ENCODE measurements around the gene AGL. TPM values are rescaled to one million over a fixed set of nuclear protein-coding genes. Genes with fewer than 3 reads are reported as not detected.

The AGL gene
- total and polyA plus RNA-seq, 10 of the 15 experiments (the other 5 are each of a cell fraction or from before 2014, with no cell fraction given), result 5.6 to 21.6 (median 13.7) TPM

DNA sequence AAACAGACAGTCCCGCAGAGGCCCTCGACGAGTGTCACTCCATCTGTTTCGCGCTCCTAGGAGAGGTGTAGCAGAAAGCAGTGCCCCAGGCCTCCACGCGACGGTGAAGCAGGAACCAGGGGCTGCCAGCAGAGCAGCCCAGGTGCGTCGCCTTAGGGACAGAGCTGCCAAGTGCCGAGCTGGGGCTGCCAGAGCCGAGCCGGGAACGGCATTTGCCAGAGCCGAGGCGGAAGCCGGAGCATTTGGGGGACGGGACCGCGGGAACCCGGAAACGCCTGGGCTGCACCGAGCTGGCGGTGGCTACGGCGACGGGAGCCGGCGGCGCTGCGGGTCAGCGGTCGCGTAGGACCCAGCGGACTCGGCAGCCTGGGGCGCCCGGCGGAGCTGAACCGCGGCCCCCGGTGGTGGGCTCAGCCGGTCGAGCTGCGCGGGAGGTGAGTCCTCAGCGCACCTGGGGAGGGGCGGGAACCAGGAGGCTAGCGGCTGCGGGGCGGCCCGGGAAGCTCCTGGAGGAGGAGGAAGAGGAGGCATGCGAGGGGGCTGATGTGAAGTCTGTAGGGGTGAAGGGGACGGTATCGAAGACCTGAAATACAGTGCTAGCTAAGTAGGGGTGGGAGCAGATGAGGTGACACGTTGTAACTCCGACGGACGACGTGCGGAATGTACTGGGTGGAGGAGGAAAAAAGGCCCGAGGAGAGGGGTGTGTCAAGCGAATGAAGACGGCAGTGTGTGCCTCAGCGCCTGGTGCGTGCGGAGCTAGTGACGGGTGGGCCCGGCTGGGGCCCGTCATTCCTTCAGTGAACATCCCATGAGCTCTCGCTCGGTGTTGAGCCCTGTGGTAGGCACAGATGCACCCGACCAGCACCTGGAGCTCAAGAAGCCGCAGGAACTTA is 119.8 kb downstream of the AGL start, which contains the start of gene SLC35A3:
TSS of gene SLC35A3 (plus strand) at position 268 of the 893 bp plus-strand sequence. CDS start 23,559 bp downstream, outside the sequence.
- in situ Hi-C loops (cut with MboI), result no loop called here
- no peak for TF ChIP-seq TCF7 (IDR thresholded peaks at IDR 0.05; ENCODE audit: borderline replicate concordance)
- TF ChIP-seq PAX8 (IDR thresholded peaks at IDR 0.05), result no peak
- TF ChIP-seq ZNF274 (IDR thresholded peaks at IDR 0.05; ENCODE audit: insufficient read depth, insufficient read length), result no peak
- TF ChIP-seq ASH2L (IDR thresholded peaks at IDR 0.05; ENCODE audit: borderline replicate concordance, low read depth), result peak; percentile 67
- TF ChIP-seq RAD51 (IDR thresholded peaks at IDR 0.05), result no peak
- TF ChIP-seq, protein P1, sequence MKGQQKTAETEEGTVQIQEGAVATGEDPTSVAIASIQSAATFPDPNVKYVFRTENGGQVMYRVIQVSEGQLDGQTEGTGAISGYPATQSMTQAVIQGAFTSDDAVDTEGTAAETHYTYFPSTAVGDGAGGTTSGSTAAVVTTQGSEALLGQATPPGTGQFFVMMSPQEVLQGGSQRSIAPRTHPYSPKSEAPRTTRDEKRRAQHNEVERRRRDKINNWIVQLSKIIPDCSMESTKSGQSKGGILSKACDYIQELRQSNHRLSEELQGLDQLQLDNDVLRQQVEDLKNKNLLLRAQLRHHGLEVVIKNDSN (IDR thresholded peaks at IDR 0.05; ENCODE audit: borderline replicate concordance, extremely low read length, insufficient read depth, low read depth, low read length), result no peak
- peak; percentile 24 for TF ChIP-seq HDGF (IDR thresholded peaks at IDR 0.05)
- no peak for TF ChIP-seq RFX5 (IDR thresholded peaks at IDR 0.05; ENCODE audit: low read depth, low read length)
- TF ChIP-seq, protein P2, sequence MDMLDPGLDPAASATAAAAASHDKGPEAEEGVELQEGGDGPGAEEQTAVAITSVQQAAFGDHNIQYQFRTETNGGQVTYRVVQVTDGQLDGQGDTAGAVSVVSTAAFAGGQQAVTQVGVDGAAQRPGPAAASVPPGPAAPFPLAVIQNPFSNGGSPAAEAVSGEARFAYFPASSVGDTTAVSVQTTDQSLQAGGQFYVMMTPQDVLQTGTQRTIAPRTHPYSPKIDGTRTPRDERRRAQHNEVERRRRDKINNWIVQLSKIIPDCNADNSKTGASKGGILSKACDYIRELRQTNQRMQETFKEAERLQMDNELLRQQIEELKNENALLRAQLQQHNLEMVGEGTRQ (IDR thresholded peaks at IDR 0.05; ENCODE audit: borderline replicate concordance, low read depth, low read length), result no peak
- no peak for TF ChIP-seq SMC3 (IDR thresholded peaks at IDR 0.05; ENCODE audit: borderline replicate concordance, low read length)
- no peak for TF ChIP-seq SREBF2 (IDR thresholded peaks at IDR 0.05; ENCODE audit: low read length)
- TF ChIP-seq, protein P3, sequence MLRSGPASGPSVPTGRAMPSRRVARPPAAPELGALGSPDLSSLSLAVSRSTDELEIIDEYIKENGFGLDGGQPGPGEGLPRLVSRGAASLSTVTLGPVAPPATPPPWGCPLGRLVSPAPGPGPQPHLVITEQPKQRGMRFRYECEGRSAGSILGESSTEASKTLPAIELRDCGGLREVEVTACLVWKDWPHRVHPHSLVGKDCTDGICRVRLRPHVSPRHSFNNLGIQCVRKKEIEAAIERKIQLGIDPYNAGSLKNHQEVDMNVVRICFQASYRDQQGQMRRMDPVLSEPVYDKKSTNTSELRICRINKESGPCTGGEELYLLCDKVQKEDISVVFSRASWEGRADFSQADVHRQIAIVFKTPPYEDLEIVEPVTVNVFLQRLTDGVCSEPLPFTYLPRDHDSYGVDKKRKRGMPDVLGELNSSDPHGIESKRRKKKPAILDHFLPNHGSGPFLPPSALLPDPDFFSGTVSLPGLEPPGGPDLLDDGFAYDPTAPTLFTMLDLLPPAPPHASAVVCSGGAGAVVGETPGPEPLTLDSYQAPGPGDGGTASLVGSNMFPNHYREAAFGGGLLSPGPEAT (IDR thresholded peaks at IDR 0.05; ENCODE audit: low read depth), result peak; percentile 77
- TF ChIP-seq, protein P4, sequence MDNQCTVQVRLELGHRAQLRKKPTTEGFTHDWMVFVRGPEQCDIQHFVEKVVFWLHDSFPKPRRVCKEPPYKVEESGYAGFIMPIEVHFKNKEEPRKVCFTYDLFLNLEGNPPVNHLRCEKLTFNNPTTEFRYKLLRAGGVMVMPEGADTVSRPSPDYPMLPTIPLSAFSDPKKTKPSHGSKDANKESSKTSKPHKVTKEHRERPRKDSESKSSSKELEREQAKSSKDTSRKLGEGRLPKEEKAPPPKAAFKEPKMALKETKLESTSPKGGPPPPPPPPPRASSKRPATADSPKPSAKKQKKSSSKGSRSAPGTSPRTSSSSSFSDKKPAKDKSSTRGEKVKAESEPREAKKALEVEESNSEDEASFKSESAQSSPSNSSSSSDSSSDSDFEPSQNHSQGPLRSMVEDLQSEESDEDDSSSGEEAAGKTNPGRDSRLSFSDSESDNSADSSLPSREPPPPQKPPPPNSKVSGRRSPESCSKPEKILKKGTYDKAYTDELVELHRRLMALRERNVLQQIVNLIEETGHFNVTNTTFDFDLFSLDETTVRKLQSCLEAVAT (IDR thresholded peaks at IDR 0.05), result no peak; the same call in 1 of the 2 replicates
- TF ChIP-seq, protein P5, sequence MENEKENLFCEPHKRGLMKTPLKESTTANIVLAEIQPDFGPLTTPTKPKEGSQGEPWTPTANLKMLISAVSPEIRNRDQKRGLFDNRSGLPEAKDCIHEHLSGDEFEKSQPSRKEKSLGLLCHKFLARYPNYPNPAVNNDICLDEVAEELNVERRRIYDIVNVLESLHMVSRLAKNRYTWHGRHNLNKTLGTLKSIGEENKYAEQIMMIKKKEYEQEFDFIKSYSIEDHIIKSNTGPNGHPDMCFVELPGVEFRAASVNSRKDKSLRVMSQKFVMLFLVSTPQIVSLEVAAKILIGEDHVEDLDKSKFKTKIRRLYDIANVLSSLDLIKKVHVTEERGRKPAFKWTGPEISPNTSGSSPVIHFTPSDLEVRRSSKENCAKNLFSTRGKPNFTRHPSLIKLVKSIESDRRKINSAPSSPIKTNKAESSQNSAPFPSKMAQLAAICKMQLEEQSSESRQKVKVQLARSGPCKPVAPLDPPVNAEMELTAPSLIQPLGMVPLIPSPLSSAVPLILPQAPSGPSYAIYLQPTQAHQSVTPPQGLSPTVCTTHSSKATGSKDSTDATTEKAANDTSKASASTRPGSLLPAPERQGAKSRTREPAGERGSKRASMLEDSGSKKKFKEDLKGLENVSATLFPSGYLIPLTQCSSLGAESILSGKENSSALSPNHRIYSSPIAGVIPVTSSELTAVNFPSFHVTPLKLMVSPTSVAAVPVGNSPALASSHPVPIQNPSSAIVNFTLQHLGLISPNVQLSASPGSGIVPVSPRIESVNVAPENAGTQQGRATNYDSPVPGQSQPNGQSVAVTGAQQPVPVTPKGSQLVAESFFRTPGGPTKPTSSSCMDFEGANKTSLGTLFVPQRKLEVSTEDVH (IDR thresholded peaks at IDR 0.05; ENCODE audit: low read depth, partially characterized antibody), result peak; percentile 27

More for the DNA sequence above, 119.8 kb downstream of the AGL start, which contains the start of gene SLC35A3:
- ChIA-PET SMC1A (ENCODE audit: uncharacterized antibody, unreplicated experiment) (interaction anchor here (0.6 to 1.7 kb wide), 9 partner anchors 41 to 377 kb away, joined by 3 to 5 read pairs (median 3); no protein-coding TSS in a partner anchor), CTCF (interaction anchor here (1.1 to 1.3 kb wide), 2 partner anchors 142 to 491 kb away, joined by 3 read pairs; no protein-coding TSS in a partner anchor), RAD21 (ENCODE audit: unreplicated experiment) (interaction anchor here (1.1 to 2.0 kb wide), 5 partner anchors 63 to 163 kb away, joined by 3 to 10 read pairs (median 3); partner anchors contain the start of genes SASS6 and TRMT13), POLR2A (interaction anchor here (0.5 to 1.6 kb wide), 7 partner anchors 8 to 280 kb away, joined by 3 to 6 read pairs (median 3); partner anchors contain the start of genes DBT, SASS6 and TRMT13)
- ATAC-seq (peak; percentile 95), FAIRE-seq (peak; percentile 56), DNase-seq (ENCODE audit: low read depth, low spot score) (peak; percentile 41)
- peak within 1 kb of the TSS; percentile 68 for H3K27ac ChIP-seq (ENCODE audit: control insufficient read depth, insufficient read depth)
- H3K9ac ChIP-seq (ENCODE audit: control insufficient read depth, insufficient read depth, low read length), result peak within 1 kb of the TSS; percentile 79
- BruUV-seq (replicated peaks), result TSS peak; percentile 65
- intact Hi-C loops (cut with micrococcal nuclease; ENCODE audit: unreplicated experiment), result loop anchor here (1.0 to 5.0 kb wide), 2 partner anchors 67 to 163 kb away; partner anchors contain the start of gene TRMT13
- WGBS (ENCODE audit: insufficient coverage, insufficient replicate concordance, low lambda C conversion rate, missing lambda C conversion rate), result 1% methylated on average over 67 of the region's 74 CpGs
- peak within 1 kb of the TSS; percentile 91 for H3K4me2 ChIP-seq (ENCODE audit: control insufficient read depth, insufficient read depth)
- H3K79me2 ChIP-seq (ENCODE audit: control insufficient read depth, insufficient read depth, low read length), result peaks cover 30% of the 10 kb centered on the region
- peak within 1 kb of the TSS; percentile 92 for H3K4me3 ChIP-seq
- H3K36me3 ChIP-seq (ENCODE audit: control insufficient read depth in 2 of 2, insufficient read depth in 2 of 2, low read length in 1 of 2), result 0 out of 4 replicates have a peak, but pooled peaks cover 0 to 3% of the 10 kb centered on the region in 2 experiments
- H3K27me3 ChIP-seq (replicated peaks in 1 of 2; ENCODE audit: control insufficient read depth in 2 of 2, insufficient read depth in 2 of 2, low read length in 1 of 2), result no peaks in the 10 kb centered on the region
- no peaks in the 10 kb centered on the region for H3K4me1 ChIP-seq (ENCODE audit: control insufficient read depth, insufficient read depth, low read length)
- no peaks in the 10 kb centered on the region for H4K20me1 ChIP-seq (ENCODE audit: control insufficient read depth, insufficient read depth)
- peak within 1 kb of the TSS; percentile 95 for H2AFZ ChIP-seq (ENCODE audit: control insufficient read depth, low read depth, low read length)
- no peaks in the 10 kb centered on the region for H3K9me3 ChIP-seq (replicated peaks; ENCODE audit: control insufficient read depth, insufficient read depth, low read length)

Measured in GM12878 (cell line).